Gastrocnemius medialis (tissue), 4 donors: Measurements from ENCODE around the gene XPNPEP2.

Source experiments
- POLR2A ChIP-seq, 2 donors: fragments of 450-650 bp; IDR thresholded peaks; one replicate each; pipeline ENCODE4 v1.6.1; 2017; ENCODE audit warnings: antibody characterized with exemption in 2 of 2, mild to moderate bottlenecking in 2 of 2, moderate library complexity in 2 of 2
- TF ChIP-seq, protein P1 (sequence below), 5 experiments: fragments of 450-650 bp in 3 of 5; fragments of 200-600 bp in 2 of 5; sonication (generic) in 2 of 5; IDR thresholded peaks in 4 of 5; conservative IDR thresholded peaks in 1 of 5; 1 replicate in 4 of 5; 2 replicates in 1 of 5; pipeline ENCODE4 v1.5.1; 2016 to 2019; ENCODE audit warnings: antibody characterized with exemption in 5 of 5, mild to moderate bottlenecking in 3 of 5, moderate library complexity in 3 of 5

DNA sequence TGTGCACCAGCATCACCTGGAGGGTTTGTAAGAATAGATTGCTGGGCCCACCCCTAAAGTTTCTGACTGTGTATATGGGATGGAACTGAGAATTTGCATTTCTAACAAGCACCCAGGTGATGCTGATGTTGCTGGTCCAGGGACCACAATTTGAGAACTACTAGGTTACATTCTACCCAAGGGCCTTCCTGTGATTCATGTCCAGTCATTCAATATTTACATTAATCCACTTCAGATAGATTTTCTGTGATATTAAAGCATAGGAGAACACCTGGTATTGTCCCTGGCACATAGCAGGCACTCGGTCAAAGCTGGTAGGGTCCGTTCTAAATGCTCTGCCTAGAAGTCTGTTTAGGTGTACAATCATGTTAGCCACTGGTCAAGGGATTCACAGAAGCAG is 19.5 kb upstream of the XPNPEP2 start:
- TF ChIP-seq, protein P1, sequence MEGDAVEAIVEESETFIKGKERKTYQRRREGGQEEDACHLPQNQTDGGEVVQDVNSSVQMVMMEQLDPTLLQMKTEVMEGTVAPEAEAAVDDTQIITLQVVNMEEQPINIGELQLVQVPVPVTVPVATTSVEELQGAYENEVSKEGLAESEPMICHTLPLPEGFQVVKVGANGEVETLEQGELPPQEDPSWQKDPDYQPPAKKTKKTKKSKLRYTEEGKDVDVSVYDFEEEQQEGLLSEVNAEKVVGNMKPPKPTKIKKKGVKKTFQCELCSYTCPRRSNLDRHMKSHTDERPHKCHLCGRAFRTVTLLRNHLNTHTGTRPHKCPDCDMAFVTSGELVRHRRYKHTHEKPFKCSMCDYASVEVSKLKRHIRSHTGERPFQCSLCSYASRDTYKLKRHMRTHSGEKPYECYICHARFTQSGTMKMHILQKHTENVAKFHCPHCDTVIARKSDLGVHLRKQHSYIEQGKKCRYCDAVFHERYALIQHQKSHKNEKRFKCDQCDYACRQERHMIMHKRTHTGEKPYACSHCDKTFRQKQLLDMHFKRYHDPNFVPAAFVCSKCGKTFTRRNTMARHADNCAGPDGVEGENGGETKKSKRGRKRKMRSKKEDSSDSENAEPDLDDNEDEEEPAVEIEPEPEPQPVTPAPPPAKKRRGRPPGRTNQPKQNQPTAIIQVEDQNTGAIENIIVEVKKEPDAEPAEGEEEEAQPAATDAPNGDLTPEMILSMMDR (IDR thresholded peaks at IDR 0.05 in 4 of 5, conservative IDR thresholded peaks at IDR 0.05 in 1 of 5): no peak
- no peak for TF ChIP-seq POLR2A (IDR thresholded peaks at IDR 0.05)
